Measurements from ENCODE around the gene TMEM198.

The TMEM198 gene

GRCh38 chr2:219563271-219563928, 19.6 kb downstream of the TMEM198 start:
- no peak for DNase-seq

GRCh38 chr2:219565130-219566080, 21.6 kb downstream of the TMEM198 start:
- no peak for DNase-seq

- no peak for DNase-seq
Measured at GRCh38 chr2:219566640-219567039, 22.8 kb downstream of the TMEM198 start.

- DNase-seq, result no peak
Measured at GRCh38 chr2:219567131-219567530, 23.3 kb downstream of the TMEM198 start.

GRCh38 chr2:219567791-219568361, 24.0 kb downstream of the TMEM198 start:
- DNase-seq, result no peak

GRCh38 chr2:219569041-219569440, 25.2 kb downstream of the TMEM198 start:
- no peak for DNase-seq

GRCh38 chr2:219569635-219570034, 25.8 kb downstream of the TMEM198 start:
- DNase-seq, result no peak

- no peak for DNase-seq
Measured at GRCh38 chr2:219570194-219570923, 26.5 kb downstream of the TMEM198 start.

GRCh38 chr2:219570924-219571310, 27.1 kb downstream of the TMEM198 start:
- DNase-seq, result no peak

GRCh38 chr2:219571311-219572236, 27.7 kb downstream of the TMEM198 start, which contains the start of gene OBSL1:
Gene OBSL1 (minus strand): TSS chr2:219571539. CDS start chr2:219571232, 307 bp downstream.
- no peak for DNase-seq

GRCh38 chr2:219572237-219573001, 28.6 kb downstream of the TMEM198 start, which contains the start of gene INHA:
Gene INHA (plus strand): TSS chr2:219572310. CDS start chr2:219572375, 65 bp downstream.
- no peak for DNase-seq

GRCh38 chr2:219573166-219573565, 29.3 kb downstream of the TMEM198 start:
- DNase-seq, result no peak

GRCh38 chr2:219574484-219575311, 30.9 kb downstream of the TMEM198 start:
- DNase-seq, result no peak

- DNase-seq, result no peak
Measured at GRCh38 chr2:219575566-219576504, 32.0 kb downstream of the TMEM198 start.

- DNase-seq, result no peak
Measured at GRCh38 chr2:219576505-219577388, 32.9 kb downstream of the TMEM198 start.

GRCh38 chr2:219578811-219579613, 35.2 kb downstream of the TMEM198 start:
- DNase-seq, result no peak

GRCh38 chr2:219581346-219581745, 37.5 kb downstream of the TMEM198 start:
- no peak for DNase-seq

Data from activated CD4-positive, alpha-beta T cell treated with anti-CD3 and anti-CD28 coated beads, Interleukin-2, amount 50 U/mL, for 4 hours (primary cell).